Activated T-cell treated with anti-CD3 and anti-CD28 coated beads for 1 hour (primary cell): Measurements from ENCODE around the gene SIGLEC1.

Experiments
- DNase-seq: peaks from one replicate; pipeline ENCODE4 v3.0.0-alpha.2; 2020; ENCODE audit warnings: low read depth

SIGLEC1 gene

GRCh38 chr20:3728876-3729275 is 16.5 kb upstream of the SIGLEC1 start:
- DNase-seq: no peak

- DNase-seq: no peak
Measured at GRCh38 chr20:3728354-3728753, 16.0 kb upstream of the SIGLEC1 start.

- no peak for DNase-seq
Measured at GRCh38 chr20:3727401-3728021, 15.1 kb upstream of the SIGLEC1 start.

GRCh38 chr20:3724356-3724755 is 12.0 kb upstream of the SIGLEC1 start:
- DNase-seq: no peak

- DNase-seq: no peak
Measured at GRCh38 chr20:3723284-3723683, 10.9 kb upstream of the SIGLEC1 start.

GRCh38 chr20:3721912-3722311 is 9.5 kb upstream of the SIGLEC1 start:
- no peak for DNase-seq

- no peak for DNase-seq
Measured at GRCh38 chr20:3720626-3721025, 8.2 kb upstream of the SIGLEC1 start.

GRCh38 chr20:3720068-3720467 is 7.7 kb upstream of the SIGLEC1 start:
- no peak for DNase-seq

GRCh38 chr20:3719046-3719445 is 6.6 kb upstream of the SIGLEC1 start:
- DNase-seq: no peak

- no peak for DNase-seq
Measured at GRCh38 chr20:3716195-3716834, 3.9 kb upstream of the SIGLEC1 start.

- no peak for DNase-seq
Measured at GRCh38 chr20:3714092-3714491, 1.7 kb upstream of the SIGLEC1 start.

- no peak for DNase-seq
Measured at GRCh38 chr20:3711484-3711941, 887 bp downstream of the SIGLEC1 start.

GRCh38 chr20:3710703-3711483 is 1.5 kb downstream of the SIGLEC1 start:
- peak; percentile 75 for DNase-seq

GRCh38 chr20:3710011-3710466 is 2.4 kb downstream of the SIGLEC1 start:
- DNase-seq: no peak

GRCh38 chr20:3707508-3707899 is 4.9 kb downstream of the SIGLEC1 start:
- no peak for DNase-seq

GRCh38 chr20:3706774-3707507 is 5.5 kb downstream of the SIGLEC1 start:
- no peak for DNase-seq

GRCh38 chr20:3705970-3706739 is 6.2 kb downstream of the SIGLEC1 start:
- no peak for DNase-seq

- no peak for DNase-seq
Measured at GRCh38 chr20:3705491-3705969, 6.9 kb downstream of the SIGLEC1 start.

- DNase-seq: no peak
Measured at GRCh38 chr20:3704087-3704486, 8.3 kb downstream of the SIGLEC1 start.

GRCh38 chr20:3702611-3703391 is 9.6 kb downstream of the SIGLEC1 start:
- DNase-seq: no peak
